MM.1S (cell line): ENCODE measurements around the gene MRPL30.

Source experiments
- CTCF ChIP-seq: fragments of 300-600 bp; sonication (generic); IDR thresholded peaks from 2 replicates; pipeline ENCODE4 v1.5.1; 2016; ENCODE audit warnings: antibody characterized with exemption, low read length, mixed read lengths
- EZH2phosphoT487 ChIP-seq: fragments of 300-600 bp; sonication (generic); IDR thresholded peaks from 2 replicates; pipeline ENCODE4 v1.6.1; 2018; ENCODE audit warnings: antibody characterized with exemption, low read length

GRCh38 chr2:99187011-99187410 is 6.0 kb downstream of the MRPL30 start:
- TF ChIP-seq CTCF = no peak
- TF ChIP-seq EZH2phosphoT487 = no peak
